Measurements from ENCODE around the gene RIPK1.

RIPK1 gene

DNA sequence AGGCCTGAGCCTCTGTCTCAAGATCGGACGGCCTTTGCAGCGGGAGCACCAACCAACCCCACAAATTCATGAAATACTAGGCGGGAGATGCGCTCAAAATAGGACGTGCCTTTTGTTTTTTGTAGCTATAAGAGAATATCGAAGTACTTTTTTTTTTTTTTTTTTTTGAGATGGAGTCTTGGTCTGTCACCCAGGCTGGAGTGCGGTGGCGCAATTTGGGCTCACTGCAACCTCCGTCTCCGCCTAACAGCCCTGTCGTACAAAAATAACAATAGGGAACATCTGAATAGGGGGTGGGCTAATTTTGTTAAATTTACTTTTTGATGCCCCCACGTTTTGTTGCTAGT lies 94.9 kb downstream of the RIPK1 start:
- no peaks in the 10 kb centered on the region for H3K9me3 ChIP-seq (ENCODE audit: control insufficient read depth, low read length)
- H3K4me3 ChIP-seq (ENCODE audit: extremely low read depth, insufficient read depth, low read length, poor library complexity, severe bottlenecking): peak overlapping the region; percentile 55
- 27% methylated on average over 5 of the region's 13 CpGs; no CpG with 5 or more reads in 1 of the 2 experiments for WGBS, 2 experiments (ENCODE audit: insufficient coverage in 2 of 2)
- no peaks in the 10 kb centered on the region for H3K36me3 ChIP-seq (ENCODE audit: control insufficient read depth, insufficient read depth, low read length)
- no peak overlapping the region for H3K27ac ChIP-seq (ENCODE audit: low read depth, low read length, severe bottlenecking)
- H3K4me1 ChIP-seq (ENCODE audit: control insufficient read depth, insufficient read depth, low read length, poor library complexity, severe bottlenecking): peaks cover 32% of the 10 kb centered on the region

DNA sequence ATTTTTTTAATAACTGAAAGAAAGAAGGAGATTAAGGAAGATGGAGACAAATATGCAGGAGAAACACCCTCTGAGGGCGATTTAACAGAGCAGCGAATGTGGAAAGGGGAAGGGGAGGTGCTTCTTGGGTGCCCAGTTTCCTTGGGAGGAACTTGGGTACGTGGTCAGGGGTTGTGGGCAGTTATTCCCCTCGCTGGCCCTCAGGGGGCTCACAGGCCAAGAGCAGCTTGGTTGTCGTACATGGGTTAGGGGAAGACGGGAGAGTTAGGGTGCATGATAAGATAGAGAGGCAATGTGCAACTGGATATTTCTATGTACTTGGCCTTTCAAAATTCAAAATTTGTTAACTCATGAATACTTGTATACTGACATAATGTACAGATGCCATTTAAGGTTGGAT lies 96.1 kb downstream of the RIPK1 start:
- no peaks in the 10 kb centered on the region for H3K9me3 ChIP-seq (ENCODE audit: control insufficient read depth, low read length)
- H3K36me3 ChIP-seq (ENCODE audit: control insufficient read depth, insufficient read depth, low read length): no peaks in the 10 kb centered on the region
- H3K4me1 ChIP-seq (ENCODE audit: control insufficient read depth, insufficient read depth, low read length, poor library complexity, severe bottlenecking): peaks cover 33% of the 10 kb centered on the region
- H3K27ac ChIP-seq (ENCODE audit: low read depth, low read length, severe bottlenecking): peak overlapping the region; percentile 29
- H3K4me3 ChIP-seq (ENCODE audit: extremely low read depth, insufficient read depth, low read length, poor library complexity, severe bottlenecking): no peak overlapping the region
- 75 to 84% methylated on average over 3 to 6 of the region's 6 CpGs for WGBS, 2 experiments (ENCODE audit: insufficient coverage in 2 of 2)

All from mesodermal cell (in vitro differentiated cells).